ENCODE data around the gene ZNF26.
"Not testable (repeated sequence)": the region's sequence is repeated elsewhere in the genome, so short reads cannot be mapped to it uniquely, and the experiment has no call there.

Gene ZNF26

DNA sequence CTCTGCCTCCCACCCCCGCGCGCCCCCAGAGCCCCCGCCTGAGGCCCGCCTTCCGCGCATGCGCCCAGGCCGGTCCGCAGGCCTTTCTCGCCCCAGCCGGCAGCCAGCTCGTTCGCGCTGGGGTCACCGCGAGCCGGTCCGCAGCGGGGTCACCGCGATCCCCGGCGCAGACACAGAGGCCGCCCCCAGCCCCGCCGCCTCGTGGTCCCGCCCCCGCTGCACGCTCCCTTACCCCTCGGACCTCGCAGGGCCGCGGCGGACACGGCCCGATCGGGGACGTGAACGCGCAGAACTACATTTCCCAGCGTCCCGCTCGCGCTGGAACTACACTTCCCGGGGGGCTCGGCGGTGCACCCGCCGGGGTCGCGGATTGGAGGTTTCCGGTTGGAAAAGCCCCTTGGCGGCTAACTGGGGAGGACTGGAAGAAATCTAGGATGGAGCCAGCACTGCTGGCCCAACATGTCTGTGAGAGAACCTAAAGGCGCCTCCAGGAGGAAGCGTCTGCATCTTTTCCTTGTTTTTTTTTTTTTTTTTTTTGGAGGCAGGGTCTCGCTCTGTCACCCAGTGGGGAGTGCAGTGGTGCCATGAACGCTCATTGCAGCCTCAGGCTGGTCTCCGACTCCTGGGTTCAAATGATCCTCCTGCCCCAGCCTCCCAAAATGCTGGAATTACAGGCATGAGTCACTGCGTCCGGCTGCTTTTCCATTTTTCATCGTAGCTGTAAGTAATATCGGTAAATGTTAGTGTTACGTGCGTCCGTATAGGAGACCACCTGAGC is 30.0 kb upstream of the ZNF26 start, which contains the start of gene ZNF605:
ZNF605 (minus strand) TSS at position 296 of the 778 bp plus-strand sequence. CDS start 10,671 bp downstream, outside the sequence.
- TF ChIP-seq ZNF274 (IDR thresholded peaks at IDR 0.05; ENCODE audit: low read depth, low read length), result no peak
- TF ChIP-seq YY1 (IDR thresholded peaks at IDR 0.05; ENCODE audit: insufficient read depth, insufficient read length), result no peak
- no peak for TF ChIP-seq SUZ12 (IDR thresholded peaks at IDR 0.05; ENCODE audit: extremely low read depth, insufficient read depth, insufficient read length)
- peak; percentile 87 for DNase-seq (ENCODE audit: low read depth, low spot score)
- Histone ChIP-seq H3K4me1 (ENCODE audit: insufficient read depth, insufficient read length) (peaks cover 2% of the 10 kb centered on the region), H3K27me3 (ENCODE audit: insufficient read depth, insufficient read length) (no peaks in the 10 kb centered on the region), H3K9ac (ENCODE audit: insufficient read length, low read depth) (peak within 1 kb of the TSS; percentile 92), H3K36me3 (ENCODE audit: insufficient read depth, insufficient read length, low read length) (peaks cover 8% of the 10 kb centered on the region), H3K9me3 (ENCODE audit: insufficient read depth, low read length) (peaks cover 15% of the 10 kb centered on the region; the same call in 1 of the 2 replicates), H3K4me3 (ENCODE audit: insufficient read length, low read depth) (peak within 1 kb of the TSS; percentile 60)

DNA sequence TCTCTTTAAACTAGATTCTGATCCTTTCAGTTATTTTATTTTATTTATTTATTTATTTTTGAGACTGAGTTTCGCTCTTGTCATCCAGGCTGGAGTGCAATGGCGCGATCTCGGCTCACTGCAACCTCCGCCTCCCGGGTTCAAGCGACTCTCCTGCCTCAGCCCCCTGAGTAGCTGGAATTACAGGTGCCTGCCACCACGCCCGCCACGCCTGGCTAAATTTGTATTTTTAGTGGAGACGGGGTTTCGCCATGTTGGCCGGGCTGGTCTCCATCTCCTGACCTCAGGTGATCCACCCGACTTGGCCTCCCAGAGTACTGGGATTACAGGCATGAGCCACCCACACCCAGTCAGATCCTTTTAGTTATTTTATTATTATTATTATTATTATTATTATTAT is 24.4 kb upstream of the ZNF26 start:
- not testable (repeated sequence) for H3K27me3 ChIP-seq (ENCODE audit: insufficient read depth, insufficient read length); H3K4me3 ChIP-seq (ENCODE audit: insufficient read length, low read depth); H3K9me3 ChIP-seq (ENCODE audit: insufficient read depth, low read length); DNase-seq (ENCODE audit: low read depth, low spot score); H3K4me1 ChIP-seq (ENCODE audit: insufficient read depth, insufficient read length); H3K36me3 ChIP-seq (ENCODE audit: insufficient read depth, insufficient read length, low read length); H3K9ac ChIP-seq (ENCODE audit: insufficient read length, low read depth)

DNA sequence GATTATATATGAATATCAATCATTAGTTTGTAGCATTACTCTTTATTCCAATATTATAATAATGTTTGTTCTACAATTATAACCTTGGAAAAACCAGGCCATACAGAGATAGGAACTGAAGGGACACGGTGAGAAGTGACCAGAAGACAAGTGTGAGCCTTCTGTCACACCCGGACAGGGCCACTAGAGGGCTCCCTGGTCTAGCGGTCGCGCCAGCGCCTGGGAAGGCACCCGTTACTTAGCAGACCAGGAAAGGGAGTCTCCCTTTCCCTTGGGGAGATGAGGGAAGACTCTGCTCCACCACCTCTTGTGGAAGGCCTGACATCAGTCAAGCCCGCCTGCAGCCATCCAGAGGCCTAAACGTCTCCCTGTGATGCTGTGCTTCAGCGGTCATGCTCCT is 22.2 kb upstream of the ZNF26 start:
- not testable (repeated sequence) for H3K36me3 ChIP-seq (ENCODE audit: insufficient read depth, insufficient read length, low read length); H3K9ac ChIP-seq (ENCODE audit: insufficient read length, low read depth); H3K4me1 ChIP-seq (ENCODE audit: insufficient read depth, insufficient read length); H3K27me3 ChIP-seq (ENCODE audit: insufficient read depth, insufficient read length); H3K4me3 ChIP-seq (ENCODE audit: insufficient read length, low read depth)
- peak; percentile 36 for DNase-seq (ENCODE audit: low read depth, low spot score)
- peaks cover 19% of the 10 kb centered on the region; the same call in 1 of the 2 replicates for H3K9me3 ChIP-seq (ENCODE audit: insufficient read depth, low read length)

DNA sequence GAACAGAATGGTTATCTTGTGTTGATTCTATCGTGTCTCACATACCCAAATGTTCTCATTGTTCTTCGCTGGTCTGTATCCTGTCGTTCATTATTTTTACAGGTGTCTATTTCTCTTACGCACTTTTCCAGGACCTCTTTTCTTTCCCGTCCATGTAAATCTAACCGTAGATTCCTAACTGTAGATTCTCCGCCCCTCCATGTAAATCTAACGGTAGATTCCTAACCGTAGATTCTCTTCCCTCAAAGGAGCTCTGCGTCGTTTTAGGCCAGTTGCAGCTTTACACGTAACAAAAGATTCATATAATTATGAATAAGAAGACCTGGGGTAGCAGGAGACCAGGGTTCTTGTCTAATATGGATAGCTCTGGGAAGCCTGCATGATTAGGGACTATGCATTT is 20.4 kb upstream of the ZNF26 start:
- peaks cover 19% of the 10 kb centered on the region; the same call in 1 of the 2 replicates for H3K9me3 ChIP-seq (ENCODE audit: insufficient read depth, low read length)
- no peaks in the 10 kb centered on the region for H3K4me1 ChIP-seq (ENCODE audit: insufficient read depth, insufficient read length)
- no peaks in the 10 kb centered on the region for H3K27me3 ChIP-seq (ENCODE audit: insufficient read depth, insufficient read length)
- no peak overlapping the region for H3K9ac ChIP-seq (ENCODE audit: insufficient read length, low read depth)
- no peak overlapping the region for H3K4me3 ChIP-seq (ENCODE audit: insufficient read length, low read depth)
- no peak for DNase-seq (ENCODE audit: low read depth, low spot score)
- TF ChIP-seq YY1 (IDR thresholded peaks at IDR 0.05; ENCODE audit: insufficient read depth, insufficient read length) (no peak), ZNF274 (IDR thresholded peaks at IDR 0.05; ENCODE audit: low read depth, low read length) (no peak), SUZ12 (IDR thresholded peaks at IDR 0.05; ENCODE audit: extremely low read depth, insufficient read depth, insufficient read length) (no peak)
- H3K36me3 ChIP-seq (ENCODE audit: insufficient read depth, insufficient read length, low read length), result peaks cover 4% of the 10 kb centered on the region

DNA sequence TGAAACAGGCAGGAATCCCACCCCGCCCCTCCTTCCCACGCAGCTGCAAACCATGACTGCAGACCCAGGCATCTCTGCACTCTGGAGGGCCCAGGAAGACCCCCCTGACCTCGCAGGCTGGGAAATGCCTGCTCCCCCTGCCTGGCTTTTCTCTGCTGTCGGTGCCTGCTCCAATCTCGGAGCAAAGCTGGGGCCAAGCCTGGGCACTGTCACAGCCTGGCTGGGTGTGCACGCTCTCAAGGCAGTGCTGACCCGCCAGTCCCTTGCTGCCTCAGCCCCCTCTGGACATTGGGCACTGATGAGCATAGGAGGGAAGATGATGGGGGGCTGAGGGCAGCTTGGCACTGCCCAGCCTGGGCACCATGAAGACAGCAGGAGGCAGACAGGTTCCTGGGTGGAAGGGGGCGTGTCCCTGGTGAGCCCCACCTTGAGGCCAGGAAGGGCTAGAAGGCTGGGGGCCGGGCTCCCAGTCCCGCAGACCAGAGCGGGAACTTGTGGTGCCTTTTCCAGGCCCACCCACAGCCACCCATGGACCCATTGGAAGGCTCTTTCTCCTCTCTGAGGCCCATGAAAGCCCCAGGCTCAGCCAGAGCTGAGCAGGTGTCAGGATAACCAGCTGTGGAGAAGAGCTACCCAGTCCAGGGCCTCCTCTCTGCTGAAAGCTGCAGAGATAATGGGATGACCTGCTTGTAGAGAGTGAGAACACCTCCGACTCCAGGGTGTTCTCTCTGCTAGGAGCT is 19.3 kb upstream of the ZNF26 start:
- TF ChIP-seq YY1 (IDR thresholded peaks at IDR 0.05; ENCODE audit: insufficient read depth, insufficient read length) (no peak), ZNF274 (IDR thresholded peaks at IDR 0.05; ENCODE audit: low read depth, low read length) (no peak), SUZ12 (IDR thresholded peaks at IDR 0.05; ENCODE audit: extremely low read depth, insufficient read depth, insufficient read length) (no peak)
- Histone ChIP-seq H3K27me3 (ENCODE audit: insufficient read depth, insufficient read length) (no peaks in the 10 kb centered on the region), H3K9me3 (ENCODE audit: insufficient read depth, low read length) (peaks cover 19% of the 10 kb centered on the region; the same call in 1 of the 2 replicates), H3K36me3 (ENCODE audit: insufficient read depth, insufficient read length, low read length) (peaks cover 4% of the 10 kb centered on the region), H3K4me1 (ENCODE audit: insufficient read depth, insufficient read length) (no peaks in the 10 kb centered on the region), H3K4me3 (ENCODE audit: insufficient read length, low read depth) (no peak overlapping the region), H3K9ac (ENCODE audit: insufficient read length, low read depth) (no peak overlapping the region)
- DNase-seq (ENCODE audit: low read depth, low spot score), result no peak

DNA sequence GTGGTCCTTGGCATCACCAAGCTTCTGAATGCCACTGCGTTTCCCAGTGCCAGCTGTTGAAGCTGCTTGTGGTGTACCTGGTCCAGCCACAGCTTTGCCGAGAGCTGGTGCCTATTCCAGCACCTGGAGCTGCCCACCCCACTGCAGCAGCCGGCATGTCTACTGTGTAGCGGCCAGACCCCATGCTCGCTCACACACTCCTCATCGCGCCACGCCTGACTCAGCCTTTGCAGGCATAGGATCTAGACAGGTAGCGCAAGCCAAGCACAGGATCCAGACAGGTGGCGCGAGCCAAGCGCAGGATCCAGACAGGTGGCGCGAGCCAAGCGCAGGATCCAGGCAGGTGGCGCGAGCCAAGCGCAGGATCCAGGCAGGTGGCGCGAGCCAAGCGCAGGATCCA is 18.4 kb upstream of the ZNF26 start:
- no peaks in the 10 kb centered on the region for H3K27me3 ChIP-seq (ENCODE audit: insufficient read depth, insufficient read length)
- peaks cover 4% of the 10 kb centered on the region for H3K36me3 ChIP-seq (ENCODE audit: insufficient read depth, insufficient read length, low read length)
- H3K4me3 ChIP-seq (ENCODE audit: insufficient read length, low read depth), result no peak overlapping the region
- peaks cover 19% of the 10 kb centered on the region; the same call in 1 of the 2 replicates for H3K9me3 ChIP-seq (ENCODE audit: insufficient read depth, low read length)
- TF ChIP-seq SUZ12 (IDR thresholded peaks at IDR 0.05; ENCODE audit: extremely low read depth, insufficient read depth, insufficient read length) (no peak), ZNF274 (IDR thresholded peaks at IDR 0.05; ENCODE audit: low read depth, low read length) (no peak), YY1 (IDR thresholded peaks at IDR 0.05; ENCODE audit: insufficient read depth, insufficient read length) (no peak)
- H3K4me1 ChIP-seq (ENCODE audit: insufficient read depth, insufficient read length), result no peaks in the 10 kb centered on the region
- H3K9ac ChIP-seq (ENCODE audit: insufficient read length, low read depth), result no peak overlapping the region
- no peak for DNase-seq (ENCODE audit: low read depth, low spot score)

DNA sequence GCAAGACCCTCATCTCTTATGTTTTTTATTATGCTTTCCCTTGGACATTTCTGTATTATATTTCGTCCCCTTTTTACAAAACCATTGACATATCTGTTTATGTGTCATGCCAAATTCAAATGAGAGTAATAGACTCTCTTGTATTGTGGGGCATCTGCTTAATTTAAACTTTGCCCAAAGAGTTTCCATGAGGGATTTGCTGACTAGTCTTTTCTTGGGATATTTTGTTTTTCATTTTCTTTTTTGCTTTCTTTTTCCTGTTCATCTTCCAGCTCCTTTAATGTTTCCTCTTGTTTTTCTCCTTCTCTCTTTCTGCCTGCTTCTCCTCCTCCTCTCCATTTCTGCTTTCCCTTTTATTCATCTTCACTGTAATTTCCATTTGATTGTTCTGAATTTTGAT is 13.8 kb upstream of the ZNF26 start:
- no peak for TF ChIP-seq ZNF274 (IDR thresholded peaks at IDR 0.05; ENCODE audit: low read depth, low read length)
- no peak for TF ChIP-seq YY1 (IDR thresholded peaks at IDR 0.05; ENCODE audit: insufficient read depth, insufficient read length)
- TF ChIP-seq SUZ12 (IDR thresholded peaks at IDR 0.05; ENCODE audit: extremely low read depth, insufficient read depth, insufficient read length), result no peak
- peaks cover 4% of the 10 kb centered on the region for H3K36me3 ChIP-seq (ENCODE audit: insufficient read depth, insufficient read length, low read length)
- DNase-seq (ENCODE audit: low read depth, low spot score), result no peak
- no peak overlapping the region for H3K9ac ChIP-seq (ENCODE audit: insufficient read length, low read depth)
- H3K4me3 ChIP-seq (ENCODE audit: insufficient read length, low read depth), result no peak overlapping the region
- no peaks in the 10 kb centered on the region for H3K4me1 ChIP-seq (ENCODE audit: insufficient read depth, insufficient read length)
- H3K9me3 ChIP-seq (ENCODE audit: insufficient read depth, low read length), result peaks cover 11% of the 10 kb centered on the region; the same call in 1 of the 2 replicates
- H3K27me3 ChIP-seq (ENCODE audit: insufficient read depth, insufficient read length), result no peaks in the 10 kb centered on the region

DNA sequence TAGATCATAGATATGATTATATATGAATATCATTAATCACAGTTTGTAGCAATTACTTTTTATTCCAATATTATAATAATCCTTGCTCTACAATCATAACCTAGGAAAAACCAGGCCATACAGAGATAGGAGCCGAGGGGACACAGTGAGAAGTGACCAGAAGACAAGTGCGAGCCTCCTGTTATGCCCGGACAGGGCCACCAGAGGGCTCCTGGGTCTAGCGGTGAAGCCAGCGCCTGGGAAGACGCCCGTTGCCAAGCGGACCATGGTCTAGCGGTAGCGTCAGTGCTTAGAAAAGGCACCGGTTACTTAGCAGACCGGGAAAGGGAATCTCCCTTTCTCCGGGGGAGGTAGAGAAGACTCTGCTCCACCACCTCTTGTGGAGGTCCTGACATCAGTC is 9.3 kb upstream of the ZNF26 start:
- not testable (repeated sequence) for H3K4me1 ChIP-seq (ENCODE audit: insufficient read depth, insufficient read length); H3K36me3 ChIP-seq (ENCODE audit: insufficient read depth, insufficient read length, low read length); H3K27me3 ChIP-seq (ENCODE audit: insufficient read depth, insufficient read length); H3K4me3 ChIP-seq (ENCODE audit: insufficient read length, low read depth); H3K9ac ChIP-seq (ENCODE audit: insufficient read length, low read depth)
- peaks cover 10% of the 10 kb centered on the region; the same call in 1 of the 2 replicates for H3K9me3 ChIP-seq (ENCODE audit: insufficient read depth, low read length)
- peak; percentile 43 for DNase-seq (ENCODE audit: low read depth, low spot score)
